DOHH2 (cell line): ENCODE measurements around the gene DNMT1.

Experiments
- EZH2phosphoT487 ChIP-seq: fragments of 200-600 bp; sonication (generic); IDR thresholded peaks from 2 replicates; pipeline ENCODE4 v1.6.1; 2017; ENCODE audit warnings: borderline replicate concordance, mild to moderate bottlenecking, antibody characterized with exemption, low read length, moderate library complexity, mixed read lengths
- TF ChIP-seq, protein P1 (sequence below): fragments of 200-600 bp; sonication (generic); IDR thresholded peaks from one replicate; pipeline ENCODE4 v1.5.1; 2014; ENCODE audit warnings: antibody characterized with exemption, mild to moderate bottlenecking, low read depth, low read length; ENCODE audit not compliant: poor library complexity, severe bottlenecking

DNA sequence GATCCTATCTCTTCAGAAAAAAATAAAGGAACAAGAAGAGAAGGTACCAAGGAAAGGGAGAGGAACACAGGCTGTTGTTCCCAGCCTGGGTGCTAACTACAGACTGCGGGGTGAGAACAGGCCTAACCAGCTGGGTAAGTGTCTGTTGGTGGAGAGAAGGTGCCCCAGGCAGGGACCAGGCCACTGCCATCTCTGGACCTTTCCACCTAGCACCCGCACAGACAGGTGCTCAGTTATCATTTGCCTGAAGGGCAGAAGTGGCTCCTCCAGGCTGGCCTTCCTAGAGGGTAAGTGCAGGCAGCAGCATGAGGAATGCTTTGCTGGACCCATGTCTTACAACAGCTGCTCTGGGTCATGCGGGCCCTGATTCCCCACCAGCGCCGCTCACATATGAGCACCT is 10.1 kb downstream of the DNMT1 start:
- TF ChIP-seq, protein P1, sequence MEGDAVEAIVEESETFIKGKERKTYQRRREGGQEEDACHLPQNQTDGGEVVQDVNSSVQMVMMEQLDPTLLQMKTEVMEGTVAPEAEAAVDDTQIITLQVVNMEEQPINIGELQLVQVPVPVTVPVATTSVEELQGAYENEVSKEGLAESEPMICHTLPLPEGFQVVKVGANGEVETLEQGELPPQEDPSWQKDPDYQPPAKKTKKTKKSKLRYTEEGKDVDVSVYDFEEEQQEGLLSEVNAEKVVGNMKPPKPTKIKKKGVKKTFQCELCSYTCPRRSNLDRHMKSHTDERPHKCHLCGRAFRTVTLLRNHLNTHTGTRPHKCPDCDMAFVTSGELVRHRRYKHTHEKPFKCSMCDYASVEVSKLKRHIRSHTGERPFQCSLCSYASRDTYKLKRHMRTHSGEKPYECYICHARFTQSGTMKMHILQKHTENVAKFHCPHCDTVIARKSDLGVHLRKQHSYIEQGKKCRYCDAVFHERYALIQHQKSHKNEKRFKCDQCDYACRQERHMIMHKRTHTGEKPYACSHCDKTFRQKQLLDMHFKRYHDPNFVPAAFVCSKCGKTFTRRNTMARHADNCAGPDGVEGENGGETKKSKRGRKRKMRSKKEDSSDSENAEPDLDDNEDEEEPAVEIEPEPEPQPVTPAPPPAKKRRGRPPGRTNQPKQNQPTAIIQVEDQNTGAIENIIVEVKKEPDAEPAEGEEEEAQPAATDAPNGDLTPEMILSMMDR, result no peak
- TF ChIP-seq EZH2phosphoT487, result no peak
